GM18507 (cell line): Measurements from ENCODE around the gene PEX10.

ENCODE experiments used
- DNase-seq: peaks from one replicate; pipeline ENCODE4 v3.0.0; 2011; ENCODE audit warnings: low read depth; ENCODE audit not compliant: insufficient read length; ENCODE audit errors: extremely low spot score
- FAIRE-seq: peaks from 2 replicates; lab custom pipeline; 2011; peaks lifted over from hg19 to GRCh38; lab: Jason Lieb, UNC

The PEX10 gene

DNA sequence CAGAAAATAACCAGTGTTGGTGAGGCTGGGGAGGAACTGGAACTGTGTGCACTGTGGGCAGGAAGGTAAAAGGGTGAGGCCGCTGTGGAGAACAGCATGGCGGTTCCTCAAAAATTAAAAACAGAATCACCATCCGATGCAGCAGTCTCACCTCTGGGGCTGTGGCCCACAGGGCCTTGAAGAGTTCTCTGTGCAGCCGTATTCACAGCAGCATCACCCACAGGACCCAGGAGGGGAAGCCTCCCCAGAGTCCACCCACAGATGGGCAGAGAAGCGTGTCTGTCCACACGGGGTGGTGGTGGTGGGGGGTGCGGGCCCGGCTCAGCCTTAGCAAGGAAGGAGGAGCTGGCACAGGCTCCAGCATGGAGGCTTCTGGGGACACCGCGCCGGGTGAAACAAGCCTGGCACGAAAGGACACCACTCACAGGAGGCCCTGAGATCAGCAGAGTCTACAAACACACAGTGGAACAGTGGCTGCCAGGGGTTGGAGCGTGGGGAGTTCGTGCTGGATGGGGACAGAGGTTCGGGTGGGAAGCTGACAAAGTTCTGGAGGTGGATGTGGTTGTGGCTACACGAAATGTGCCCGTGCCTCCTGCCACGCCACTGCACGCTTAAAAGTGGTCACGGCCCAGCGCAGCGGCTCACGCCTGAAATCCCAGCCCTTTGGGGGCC is 32.5 kb downstream of the PEX10 start:
- FAIRE-seq (peak; percentile 42), DNase-seq (no peak)

DNA sequence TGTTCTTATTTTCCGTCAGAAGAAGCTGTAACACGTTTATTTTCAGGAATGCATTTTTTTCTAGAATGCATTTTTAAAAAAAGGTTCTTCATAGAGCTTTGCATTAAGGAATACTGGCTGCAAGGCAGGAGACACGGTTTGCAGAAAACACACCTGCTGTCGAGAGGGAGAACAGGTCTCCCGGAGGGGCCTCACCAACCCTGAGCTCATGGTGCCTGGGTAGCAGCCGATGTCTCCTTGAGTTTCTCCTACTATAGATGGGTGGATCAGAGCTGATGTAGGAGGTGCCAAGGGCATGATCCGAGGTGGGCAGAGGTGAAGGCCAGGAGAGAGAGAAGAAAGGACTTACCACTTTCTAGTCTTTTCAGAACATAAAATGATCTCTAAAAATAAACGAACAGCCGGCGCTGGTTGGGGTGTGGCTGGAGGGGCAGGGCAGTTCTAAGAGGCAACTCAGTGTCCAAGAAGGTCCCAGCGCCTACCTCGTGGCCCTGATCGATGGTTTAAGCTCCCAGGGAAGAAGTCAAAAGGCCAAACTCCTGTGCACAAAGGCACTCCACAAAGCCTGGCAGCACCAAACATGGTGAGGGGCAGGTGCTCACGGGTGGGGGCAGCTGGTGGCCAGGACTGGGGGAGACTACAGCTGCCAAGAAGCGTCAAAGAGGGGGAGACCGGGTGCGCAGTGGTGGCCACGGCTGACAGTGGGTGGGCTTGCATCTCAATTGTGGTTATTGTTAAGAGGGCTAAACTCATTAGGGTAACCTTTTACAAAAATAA is 33.2 kb downstream of the PEX10 start:
- DNase-seq (no peak), FAIRE-seq (no peak)

DNA sequence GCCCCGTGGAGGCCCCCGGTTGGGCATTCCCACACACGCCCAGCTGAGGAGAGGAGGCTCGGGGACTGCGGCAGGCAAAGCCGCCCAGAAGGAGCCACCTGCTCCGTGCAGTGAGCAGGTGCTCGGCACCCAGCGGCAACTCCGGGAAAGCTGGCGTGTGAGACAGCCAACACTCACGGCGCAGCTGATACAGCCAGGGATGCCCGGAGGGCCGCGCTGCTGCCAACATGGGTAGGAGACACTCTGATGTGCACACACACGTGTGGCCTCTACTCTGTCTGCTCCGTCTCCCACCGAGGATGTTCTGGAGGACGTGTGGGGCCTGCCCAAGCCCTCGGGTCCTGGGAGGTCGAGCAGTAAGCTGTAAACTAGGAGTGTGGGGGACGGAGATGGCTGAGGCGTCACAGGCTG is 33.9 kb downstream of the PEX10 start:
- DNase-seq, result no peak

DNA sequence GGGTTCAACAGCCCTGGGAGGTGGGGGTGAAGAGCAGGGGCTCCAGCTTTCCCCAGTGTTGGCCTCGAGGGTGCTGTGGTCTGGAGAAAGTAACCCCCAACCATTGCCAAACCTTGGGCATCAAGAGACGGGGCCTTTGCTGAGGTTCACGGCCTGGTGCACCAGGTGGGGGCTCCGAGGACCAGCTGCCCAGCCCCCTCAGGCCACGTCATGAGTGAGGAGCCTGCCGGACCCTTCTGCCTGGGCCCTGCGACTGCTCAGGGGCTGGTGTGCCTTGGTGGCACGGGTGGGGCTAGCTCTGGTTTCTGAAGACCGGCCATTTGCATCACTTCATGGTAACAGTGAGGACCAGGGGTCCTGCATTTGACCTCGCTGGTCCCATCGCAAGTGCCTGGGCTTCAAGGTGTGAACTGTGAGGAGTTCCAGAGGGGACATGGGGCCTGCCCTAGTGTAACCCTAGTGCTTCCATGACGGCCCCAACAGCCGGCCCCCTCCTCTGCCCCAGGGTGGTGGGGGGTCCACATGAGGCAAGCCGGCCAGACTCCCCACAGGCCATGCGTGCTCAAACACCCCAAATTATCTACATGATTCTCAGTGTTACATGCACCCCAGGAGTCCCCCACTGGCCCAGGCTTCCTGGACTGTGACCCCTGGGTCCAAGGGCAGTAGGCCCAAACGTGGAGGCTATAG is 34.5 kb downstream of the PEX10 start:
- FAIRE-seq, result no peak
- DNase-seq, result no peak

More for the DNA sequence above, 33.9 kb downstream of the PEX10 start:
- no peak for FAIRE-seq

DNA sequence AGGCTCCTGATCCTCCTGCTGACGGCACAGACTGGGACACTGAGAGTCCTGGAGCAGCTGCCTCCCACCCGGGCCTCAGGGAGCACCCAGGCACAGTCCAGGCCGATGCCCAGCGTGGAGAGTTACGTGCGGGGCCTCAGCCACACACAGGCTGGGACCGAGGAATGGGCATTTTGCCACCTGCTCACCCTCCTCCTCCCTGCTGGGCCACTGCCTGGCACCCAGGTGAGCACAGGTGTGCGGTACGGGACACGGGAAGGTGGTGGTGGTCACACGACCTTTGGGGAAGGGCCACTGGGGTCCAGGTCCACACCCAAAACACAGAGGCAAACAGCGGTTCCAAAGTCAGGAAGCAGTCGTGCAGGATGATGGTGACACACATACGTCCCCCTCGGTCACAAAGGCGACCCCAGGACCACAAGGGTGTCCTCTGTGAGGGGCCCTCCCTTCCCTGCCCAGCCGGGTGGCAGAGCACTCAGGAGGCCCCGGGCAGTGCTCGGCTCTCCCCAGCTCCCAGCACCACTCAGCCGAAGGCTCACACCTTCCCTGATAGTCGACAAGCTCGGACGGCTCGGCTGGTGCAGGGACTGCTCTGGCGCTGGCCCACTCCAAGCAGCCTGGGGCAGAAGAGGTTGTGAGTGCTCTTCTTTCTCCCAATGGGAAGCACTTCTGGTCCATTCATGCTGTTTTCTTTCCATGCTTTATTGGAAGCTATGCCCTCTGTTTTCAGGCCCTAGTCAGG is 35.3 kb downstream of the PEX10 start:
- DNase-seq (no peak), FAIRE-seq (no peak)

DNA sequence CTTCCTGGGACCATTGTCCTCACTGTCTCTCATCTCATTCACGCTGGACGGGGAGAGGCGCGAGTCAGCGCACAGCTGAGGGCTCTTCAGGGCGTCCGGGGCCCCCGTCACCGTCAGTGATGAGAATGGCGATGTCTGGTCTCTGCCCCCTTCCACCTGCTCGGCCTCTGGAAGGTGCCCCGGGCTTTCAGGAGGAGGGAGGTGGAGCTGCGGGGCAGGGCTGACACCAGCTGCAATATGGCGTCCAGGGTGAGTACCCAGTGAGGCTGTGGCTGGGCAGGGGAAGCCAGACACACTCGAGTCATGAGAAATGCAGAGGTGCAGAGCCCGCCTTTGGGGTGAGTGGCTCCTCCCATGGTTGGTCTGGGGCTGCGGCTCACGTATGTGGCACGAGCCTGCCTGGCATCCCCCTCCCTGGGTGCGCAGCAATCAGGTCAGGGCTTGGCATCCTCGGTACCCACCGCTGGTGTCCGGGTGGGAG is 36.1 kb downstream of the PEX10 start:
- no peak for FAIRE-seq
- DNase-seq, result no peak

DNA sequence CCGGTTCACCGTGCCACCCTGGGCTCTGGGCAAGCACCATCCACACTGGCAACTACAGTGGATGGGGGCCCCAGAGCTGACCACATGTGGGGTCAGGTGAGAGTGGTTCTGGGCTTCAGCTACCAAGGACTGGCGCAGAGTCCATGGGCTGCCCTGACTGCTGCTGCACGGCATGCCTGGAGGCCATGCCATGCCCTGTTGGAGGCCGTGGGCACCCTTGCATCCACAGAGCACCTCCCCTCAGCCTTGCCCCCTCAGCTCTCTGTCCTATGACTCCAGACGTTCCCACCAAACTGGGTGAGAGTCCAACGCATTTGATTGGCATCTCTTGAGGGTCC is 36.5 kb downstream of the PEX10 start:
- no peak for DNase-seq
- no peak for FAIRE-seq

DNA sequence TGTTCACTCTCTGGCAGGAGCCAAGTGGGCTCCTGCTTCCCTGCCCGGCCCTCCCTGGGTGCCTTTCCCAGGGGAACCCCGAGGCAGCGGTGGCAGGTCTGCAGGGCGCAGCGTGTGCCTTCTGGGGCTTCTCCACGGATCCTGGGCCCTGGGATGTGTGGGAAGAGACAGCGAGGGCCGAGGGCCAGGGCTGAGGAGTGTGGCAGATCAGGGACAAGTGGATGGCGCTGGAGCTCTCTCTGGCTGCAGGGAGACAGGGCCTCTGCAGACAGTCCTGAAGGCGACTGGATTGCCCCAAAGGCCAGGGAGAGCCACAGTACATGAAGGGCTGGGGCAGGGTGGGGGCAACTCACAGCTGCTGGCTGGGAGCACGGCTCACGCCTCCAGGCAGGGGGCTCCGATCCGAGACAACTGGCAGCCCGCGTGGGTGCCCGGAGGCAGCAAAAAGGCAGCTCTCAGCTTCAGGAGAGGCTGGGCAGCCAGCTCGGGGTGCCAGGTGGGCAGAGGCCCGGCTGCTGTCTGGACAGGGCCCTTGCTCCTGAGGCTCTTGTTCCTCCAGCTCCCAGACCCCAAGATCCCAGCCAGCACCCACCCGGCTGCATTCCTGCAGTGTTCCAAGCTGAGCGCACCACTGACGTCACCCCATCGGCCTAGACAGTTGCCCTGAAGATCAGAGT is 37.0 kb downstream of the PEX10 start:
- FAIRE-seq (no peak), DNase-seq (no peak)

DNA sequence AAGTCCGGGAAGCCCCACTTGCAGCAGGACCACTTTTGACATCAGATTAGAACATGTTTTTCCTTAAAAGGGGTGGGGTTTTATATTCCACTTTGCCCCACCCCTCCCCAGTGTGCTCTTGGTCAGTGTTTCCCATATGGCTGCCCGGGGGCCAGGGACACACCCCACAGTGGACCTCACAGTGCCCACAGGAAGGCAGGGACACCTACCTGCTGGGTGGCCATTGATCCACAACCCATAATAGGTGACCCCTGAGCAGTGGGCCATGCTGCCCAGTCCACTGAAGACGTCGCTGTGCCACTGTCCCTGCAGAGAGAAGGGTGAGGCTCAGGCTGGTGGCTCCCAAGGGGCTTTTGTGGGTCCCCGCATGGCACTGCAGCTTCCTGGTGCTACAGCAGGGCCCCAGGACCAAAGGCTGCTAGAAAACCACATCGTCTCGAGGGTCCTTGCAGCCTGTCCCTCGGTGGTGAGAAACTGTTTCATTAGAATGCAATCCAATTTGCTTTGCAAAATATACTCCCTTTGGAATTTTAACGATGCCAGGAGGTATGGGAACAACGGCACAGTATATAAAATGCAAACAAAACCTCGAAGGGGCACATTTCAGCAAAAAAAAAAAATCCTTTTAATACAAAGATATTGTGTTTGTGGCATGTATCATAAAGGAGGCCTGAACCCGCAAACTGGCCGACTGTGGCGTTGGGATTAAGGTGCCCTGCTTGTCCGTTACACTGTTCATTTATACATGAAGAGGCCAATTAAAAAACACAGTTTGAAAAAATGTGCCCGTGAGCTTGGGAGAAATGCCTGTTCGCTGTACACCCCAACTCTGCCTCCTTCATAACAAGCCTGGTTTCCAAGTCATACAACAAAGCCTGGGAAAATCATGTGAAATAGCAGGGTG is 37.9 kb downstream of the PEX10 start:
- DNase-seq, result no peak
- no peak for FAIRE-seq

DNA sequence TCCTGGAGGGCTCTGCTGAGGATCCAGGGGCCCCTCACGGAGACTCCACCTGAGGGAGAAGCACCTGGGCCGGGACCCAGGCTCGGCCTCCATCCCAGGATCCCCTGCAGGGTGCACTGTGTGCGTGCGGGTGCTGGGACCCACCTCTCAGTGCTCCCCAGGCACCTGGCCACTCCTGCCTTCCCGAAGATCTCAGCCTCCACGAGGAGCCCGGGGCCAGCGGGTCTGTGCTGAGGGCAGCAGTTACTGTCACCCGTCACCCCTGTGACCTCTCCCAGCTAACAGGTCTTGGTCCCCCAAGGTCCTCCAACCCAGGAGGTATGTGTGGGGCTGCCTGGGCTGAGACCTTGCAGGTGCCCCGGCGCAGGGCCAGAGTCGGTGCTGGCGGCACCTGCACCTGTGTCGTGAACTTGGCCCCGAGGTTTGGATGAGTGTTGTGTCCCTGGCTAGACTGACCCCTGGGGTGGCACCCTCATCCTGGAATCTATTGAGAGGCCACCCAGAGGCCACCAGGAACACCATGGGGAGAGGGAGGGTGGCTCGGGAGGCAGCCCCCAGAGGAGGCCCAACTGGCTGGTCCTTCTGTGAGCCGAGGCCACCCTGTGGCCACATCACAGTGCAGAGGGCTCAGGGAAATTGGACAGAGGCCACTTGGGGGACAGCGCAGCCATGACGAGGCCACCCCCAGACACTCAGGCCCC is 38.7 kb downstream of the PEX10 start:
- FAIRE-seq (no peak), DNase-seq (no peak)

DNA sequence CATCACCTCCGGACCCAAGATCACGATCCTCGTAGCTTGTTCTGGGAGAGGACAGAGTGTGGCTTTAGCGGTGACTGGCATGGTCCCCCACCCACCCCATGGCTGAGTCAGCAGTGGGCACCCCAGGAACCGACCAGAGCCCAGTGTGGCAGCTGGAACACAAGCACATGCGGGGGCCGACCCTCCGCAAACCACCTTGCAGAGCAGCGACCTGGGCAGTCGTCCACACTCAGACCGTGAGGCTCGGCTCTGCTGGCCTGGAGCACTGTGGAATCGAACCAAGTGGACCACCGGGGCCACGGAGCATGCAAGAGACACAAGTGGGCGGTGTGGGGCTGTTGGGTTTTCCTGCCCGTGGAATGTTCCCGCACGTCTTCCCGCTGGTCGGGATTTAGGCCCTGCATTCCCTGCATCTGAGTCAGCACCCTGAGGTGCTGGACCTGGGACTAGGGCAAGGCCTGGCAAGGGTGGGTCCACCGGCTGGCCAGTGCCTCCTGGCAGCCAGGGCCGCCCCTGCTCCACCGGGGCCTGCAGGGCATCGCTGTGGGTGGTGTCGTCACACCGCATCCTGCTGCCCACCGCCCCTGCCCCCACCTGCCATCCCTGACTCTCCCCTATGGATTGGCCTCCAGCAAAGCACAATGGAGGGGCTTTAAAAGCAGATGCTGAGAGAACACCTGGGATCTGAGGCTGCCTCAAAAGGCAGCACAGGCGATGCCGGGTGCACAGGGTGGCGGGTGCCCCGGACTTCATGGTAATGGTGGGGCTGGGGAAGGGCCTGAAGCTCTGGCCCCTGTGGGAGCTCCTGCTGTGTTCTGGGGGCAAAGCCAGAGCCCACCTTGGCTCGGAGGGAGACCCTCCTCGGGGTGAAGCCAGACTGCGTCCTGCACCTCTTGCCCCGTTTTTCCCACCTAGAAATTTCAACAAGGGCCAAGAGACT is 39.5 kb downstream of the PEX10 start:
- no peak for FAIRE-seq
- DNase-seq, result no peak

DNA sequence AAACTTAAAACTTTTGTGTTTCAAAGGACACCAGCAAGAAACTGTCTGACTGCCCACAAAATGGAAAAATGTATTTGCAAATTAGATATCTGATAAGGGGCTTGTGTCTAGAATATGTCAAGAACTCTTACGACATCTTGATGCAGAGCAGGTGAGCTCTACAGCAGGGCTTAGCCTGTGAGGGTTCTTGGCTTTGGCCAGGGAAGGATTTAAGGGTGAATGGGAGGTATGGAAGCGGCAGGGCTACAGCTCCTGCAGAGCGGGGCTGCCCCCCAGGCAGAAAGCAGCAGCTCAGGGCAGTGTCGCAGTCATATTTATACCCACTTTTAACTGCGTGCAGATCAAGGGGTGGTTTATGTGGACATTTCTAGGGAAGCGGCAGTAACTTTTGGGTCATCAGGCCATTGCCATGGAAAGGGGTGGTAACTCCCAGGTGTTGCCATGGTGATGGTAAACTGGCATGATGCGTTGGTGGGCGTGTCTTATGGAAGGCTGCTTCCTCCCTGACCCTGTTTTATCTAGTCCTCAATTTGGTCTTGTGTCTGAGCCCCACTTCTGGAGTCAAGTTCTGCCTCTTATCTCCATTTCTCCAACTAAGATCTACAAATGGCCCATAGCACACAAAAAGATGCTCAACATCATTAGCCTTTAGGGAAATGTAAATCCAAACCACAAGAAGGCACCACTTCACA is 44.2 kb downstream of the PEX10 start:
- DNase-seq (no peak), FAIRE-seq (no peak)

DNA sequence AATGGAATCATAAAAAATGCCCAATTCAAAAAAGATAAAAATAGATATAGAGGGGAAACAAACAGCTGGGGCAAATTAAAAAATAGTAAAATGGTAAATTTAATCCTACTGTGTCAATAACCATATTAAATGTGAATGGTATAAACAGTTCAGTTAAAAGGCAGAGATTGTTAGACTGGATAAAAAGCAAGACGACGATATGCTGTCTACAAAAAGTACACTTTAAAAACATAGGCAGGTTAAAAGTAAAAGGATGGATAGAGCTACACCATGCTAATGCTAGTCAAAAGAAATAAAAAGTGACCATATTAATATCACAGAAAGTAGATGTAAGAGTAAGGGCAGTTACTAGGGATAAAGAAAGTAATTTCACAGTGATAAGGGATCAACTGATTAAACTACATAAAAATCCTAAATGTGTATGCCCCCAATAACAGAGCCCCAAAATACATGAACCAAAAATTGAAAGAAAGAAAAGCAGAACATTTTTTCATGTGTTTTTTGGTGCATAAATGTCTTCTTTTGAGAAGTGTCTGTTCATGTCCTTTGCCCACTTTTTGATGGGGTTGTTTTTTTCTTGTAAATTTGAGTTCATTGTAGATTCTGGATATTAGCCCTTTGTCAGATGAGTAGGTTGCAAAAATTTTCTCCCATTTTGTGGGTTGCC is 48.4 kb downstream of the PEX10 start:
- DNase-seq (no peak), FAIRE-seq (no peak)

DNA sequence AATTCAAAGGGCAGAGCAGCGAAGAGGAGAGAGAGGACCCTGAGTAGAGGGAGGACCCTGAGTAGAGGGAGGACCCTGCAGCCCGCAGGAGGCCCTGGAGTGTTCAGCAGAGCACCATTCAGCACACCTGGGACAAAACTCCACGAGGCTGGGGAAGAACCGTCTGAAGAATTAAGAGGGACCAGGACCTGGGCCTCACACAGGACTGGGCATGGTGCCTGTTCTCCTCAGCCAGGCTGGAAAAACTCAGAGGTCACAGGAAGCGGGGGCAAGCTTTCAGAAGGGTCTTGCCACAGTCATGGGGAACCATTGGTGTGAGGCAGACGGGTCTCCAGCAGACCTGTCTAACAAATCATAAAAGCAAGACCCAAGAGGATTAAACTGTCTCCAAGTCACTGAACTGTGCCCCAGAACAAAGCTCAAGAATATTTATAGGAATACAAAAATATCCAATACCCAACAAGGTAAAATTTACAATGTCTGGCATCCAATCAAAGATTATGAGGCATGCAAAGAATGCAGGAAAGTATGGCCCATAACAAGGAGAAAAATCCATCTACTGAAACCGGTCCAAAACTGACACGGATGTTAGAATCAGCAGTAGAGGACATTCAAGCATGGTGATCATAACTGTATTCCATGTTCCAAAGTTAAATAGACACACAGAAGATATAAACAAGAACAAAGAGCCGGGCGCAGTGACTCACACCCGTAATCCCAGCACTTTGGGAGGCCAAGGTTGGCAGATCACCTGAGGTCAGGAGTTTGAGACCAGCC is 51.6 kb downstream of the PEX10 start:
- FAIRE-seq (no peak), DNase-seq (no peak)
